Measurements from ENCODE around the gene CEP70. TPM values are rescaled to one million over a fixed set of nuclear protein-coding genes. Genes with fewer than 3 reads are reported as not detected.
A peak's percentile ranks its signal among the peaks of the same experiment; 100 is the strongest.

CEP70 gene
- polyA plus RNA-seq, 6 donors from 2014 or later: 2.3 to 4.9 (median 2.8) TPM

DNA sequence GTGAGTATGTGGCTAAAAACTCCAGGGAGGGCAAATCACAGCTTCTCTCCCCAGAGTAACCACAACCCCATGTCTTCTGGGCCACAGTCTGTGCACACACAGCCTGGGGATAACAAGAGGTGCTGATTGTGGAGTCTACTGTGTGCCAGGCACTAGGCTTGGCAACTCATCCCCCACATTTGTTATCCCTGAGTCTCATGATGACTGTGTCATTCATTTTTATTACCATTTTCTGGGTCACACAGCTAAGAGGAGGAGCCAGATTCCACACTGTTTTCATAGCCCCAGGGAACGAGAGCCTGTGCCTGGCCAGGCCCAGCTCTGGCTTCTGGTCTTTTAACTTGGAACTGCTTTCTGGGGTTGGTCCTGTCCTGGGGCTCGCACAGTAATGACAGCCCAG lies 125.2 kb downstream of the CEP70 start:
- DNase-seq (no peak), ATAC-seq (ENCODE audit: low read depth in 2 of 2) (no peak)
- Mint-ChIP-seq H3K9me3 (peaks cover 0 to under 1% (median 0%) of the 10 kb centered on the region in 7 donors), H3K36me3 (no peaks in the 10 kb centered on the region), H3K4me3 (no peak overlapping the region), H3K4me1 (no peaks in the 10 kb centered on the region), H3K27ac (no peak overlapping the region), H3K27me3 (peaks cover 2 to 27% (median 9%) of the 10 kb centered on the region in 3 donors)

DNA sequence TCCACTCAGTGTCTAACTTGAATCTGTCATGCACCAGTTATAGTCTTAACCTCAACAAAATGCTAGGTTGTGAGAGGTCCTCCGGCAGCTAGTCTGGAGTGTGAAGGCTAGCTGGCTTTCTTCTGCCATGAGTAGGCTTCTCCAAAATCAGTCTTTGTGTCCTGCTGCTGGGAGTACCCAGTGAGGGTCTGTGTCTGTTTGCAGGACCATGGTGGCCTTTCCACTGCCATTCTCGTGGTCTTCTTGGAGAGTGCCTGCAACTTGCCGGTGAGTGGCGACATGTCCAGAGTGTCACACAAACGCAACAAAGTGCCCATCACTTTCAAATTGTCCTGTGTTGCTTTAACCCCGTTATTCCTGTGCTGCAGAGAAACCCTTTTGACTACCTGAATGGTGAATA lies 125.6 kb downstream of the CEP70 start:
- H3K9me3 Mint-ChIP-seq: peaks cover 0 to 1% (median 0%) of the 10 kb centered on the region in 7 donors
- no peaks in the 10 kb centered on the region for H3K36me3 Mint-ChIP-seq
- peaks cover 7 to 27% (median 14%) of the 10 kb centered on the region in 3 donors for H3K27me3 Mint-ChIP-seq
- no peak overlapping the region for H3K27ac Mint-ChIP-seq
- no peak for DNase-seq
- H3K4me3 Mint-ChIP-seq: no peak overlapping the region
- ATAC-seq (ENCODE audit: low read depth in 2 of 2): no peak
- H3K4me1 Mint-ChIP-seq: no peaks in the 10 kb centered on the region

DNA sequence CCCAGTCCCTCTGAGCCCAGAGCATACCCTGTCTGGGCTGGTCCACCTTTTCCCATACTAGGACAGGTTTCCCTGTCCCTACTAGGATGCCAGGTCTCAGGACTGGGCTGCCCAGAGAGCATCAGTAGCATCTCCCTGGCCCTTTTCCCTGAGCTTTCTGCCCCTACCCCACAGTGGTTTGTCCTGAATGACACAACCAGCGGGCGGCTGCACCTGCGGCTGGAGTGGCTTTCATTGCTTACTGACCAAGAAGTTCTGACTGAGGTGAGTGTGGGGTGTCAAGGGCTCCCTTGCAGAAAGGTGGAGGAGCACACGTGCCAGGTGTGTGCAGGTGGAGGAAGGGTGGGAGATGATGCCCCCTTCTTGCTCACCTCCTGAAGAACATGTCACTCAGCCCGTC lies 126.1 kb downstream of the CEP70 start:
- H3K27ac Mint-ChIP-seq: no peak overlapping the region
- no peaks in the 10 kb centered on the region for H3K4me1 Mint-ChIP-seq
- H3K27me3 Mint-ChIP-seq: peaks cover 8 to 23% (median 16%) of the 10 kb centered on the region in 3 donors
- ATAC-seq (ENCODE audit: low read depth in 2 of 2) (no peak), DNase-seq (no peak)
- H3K36me3 Mint-ChIP-seq: no peaks in the 10 kb centered on the region
- H3K9me3 Mint-ChIP-seq: peaks cover 0 to 1% (median 0%) of the 10 kb centered on the region in 7 donors
- no peak overlapping the region for H3K4me3 Mint-ChIP-seq

DNA sequence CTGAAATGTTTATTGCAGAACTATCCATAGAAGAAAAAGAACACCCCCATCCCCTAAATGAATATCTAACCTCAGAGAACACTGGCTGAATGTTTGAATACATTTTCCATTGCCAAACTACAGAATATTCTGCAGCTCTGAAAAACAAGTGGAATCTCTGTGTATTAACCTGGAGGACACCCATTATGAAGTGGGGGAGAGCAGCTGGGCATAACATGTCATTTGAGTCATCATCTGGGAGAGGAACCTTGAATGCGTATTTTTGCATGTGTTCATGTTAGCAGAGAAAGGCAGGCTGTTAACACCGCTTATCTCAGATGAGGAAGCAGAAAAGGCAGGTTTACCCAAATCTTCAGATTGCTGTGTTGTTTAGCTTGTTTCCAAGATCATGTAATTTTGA lies 128.1 kb downstream of the CEP70 start:
- Mint-ChIP-seq H3K36me3 (no peaks in the 10 kb centered on the region), H3K9me3 (peaks cover 0 to 1% (median 0%) of the 10 kb centered on the region in 7 donors), H3K27ac (no peak overlapping the region), H3K4me1 (no peaks in the 10 kb centered on the region), H3K4me3 (no peak overlapping the region), H3K27me3 (peaks cover 8 to 20% (median 20%) of the 10 kb centered on the region in 3 donors)
- ATAC-seq (ENCODE audit: low read depth in 2 of 2) (no peak), DNase-seq (no peak)

DNA sequence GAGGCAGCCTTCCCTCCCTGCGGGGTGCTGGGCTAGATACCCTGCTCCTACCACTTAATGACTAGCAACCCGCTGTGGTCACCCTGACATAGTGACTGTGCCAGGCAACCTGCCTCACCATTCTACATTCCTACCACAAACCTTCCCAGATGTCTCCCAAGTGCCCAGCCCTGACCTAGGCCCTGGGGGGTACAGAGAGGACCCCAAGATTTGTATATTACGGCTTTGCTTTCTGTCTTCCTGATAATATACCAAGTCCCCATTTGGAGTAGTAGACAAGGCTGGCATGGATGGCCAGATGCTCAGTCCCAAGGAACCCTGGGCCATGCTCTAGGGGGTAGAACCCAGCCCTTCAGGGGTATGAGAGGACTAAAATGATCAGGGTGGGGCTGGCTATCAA lies 128.6 kb downstream of the CEP70 start:
- H3K9me3 Mint-ChIP-seq: peaks cover 0 to 1% (median 0%) of the 10 kb centered on the region in 7 donors
- DNase-seq (no peak), ATAC-seq (ENCODE audit: low read depth in 2 of 2) (no peak)
- H3K27ac Mint-ChIP-seq: no peak overlapping the region
- no peaks in the 10 kb centered on the region for H3K36me3 Mint-ChIP-seq
- peaks cover 8 to 20% (median 20%) of the 10 kb centered on the region in 3 donors for H3K27me3 Mint-ChIP-seq
- no peak overlapping the region for H3K4me3 Mint-ChIP-seq
- H3K4me1 Mint-ChIP-seq: no peaks in the 10 kb centered on the region

DNA sequence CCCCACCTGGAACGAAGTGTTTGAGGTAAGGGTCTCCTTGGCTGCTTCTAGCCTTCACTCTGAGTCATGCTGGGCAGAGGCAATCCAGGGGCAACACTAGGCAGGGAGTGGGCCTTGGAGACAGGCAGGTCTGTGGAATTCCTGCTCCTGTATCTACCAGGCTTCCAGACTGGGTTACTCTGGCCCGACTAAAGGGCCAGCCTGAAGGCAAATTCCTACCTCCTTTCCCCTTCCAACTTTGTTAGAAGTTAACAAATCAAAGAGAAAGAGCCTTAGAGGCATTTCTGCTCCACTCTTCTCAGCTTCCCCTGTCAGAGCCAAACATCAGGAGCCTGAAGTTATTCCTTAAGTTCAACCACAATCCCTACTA lies 129.6 kb downstream of the CEP70 start:
- H3K27ac Mint-ChIP-seq: no peak overlapping the region
- no peak overlapping the region for H3K4me3 Mint-ChIP-seq
- ATAC-seq (ENCODE audit: low read depth in 2 of 2): no peak
- H3K27me3 Mint-ChIP-seq: peaks cover 8 to 20% (median 20%) of the 10 kb centered on the region in 3 donors
- H3K36me3 Mint-ChIP-seq: no peaks in the 10 kb centered on the region
- no peaks in the 10 kb centered on the region for H3K4me1 Mint-ChIP-seq
- no peak for DNase-seq
- peaks cover 0 to 1% (median 0%) of the 10 kb centered on the region in 7 donors for H3K9me3 Mint-ChIP-seq

DNA sequence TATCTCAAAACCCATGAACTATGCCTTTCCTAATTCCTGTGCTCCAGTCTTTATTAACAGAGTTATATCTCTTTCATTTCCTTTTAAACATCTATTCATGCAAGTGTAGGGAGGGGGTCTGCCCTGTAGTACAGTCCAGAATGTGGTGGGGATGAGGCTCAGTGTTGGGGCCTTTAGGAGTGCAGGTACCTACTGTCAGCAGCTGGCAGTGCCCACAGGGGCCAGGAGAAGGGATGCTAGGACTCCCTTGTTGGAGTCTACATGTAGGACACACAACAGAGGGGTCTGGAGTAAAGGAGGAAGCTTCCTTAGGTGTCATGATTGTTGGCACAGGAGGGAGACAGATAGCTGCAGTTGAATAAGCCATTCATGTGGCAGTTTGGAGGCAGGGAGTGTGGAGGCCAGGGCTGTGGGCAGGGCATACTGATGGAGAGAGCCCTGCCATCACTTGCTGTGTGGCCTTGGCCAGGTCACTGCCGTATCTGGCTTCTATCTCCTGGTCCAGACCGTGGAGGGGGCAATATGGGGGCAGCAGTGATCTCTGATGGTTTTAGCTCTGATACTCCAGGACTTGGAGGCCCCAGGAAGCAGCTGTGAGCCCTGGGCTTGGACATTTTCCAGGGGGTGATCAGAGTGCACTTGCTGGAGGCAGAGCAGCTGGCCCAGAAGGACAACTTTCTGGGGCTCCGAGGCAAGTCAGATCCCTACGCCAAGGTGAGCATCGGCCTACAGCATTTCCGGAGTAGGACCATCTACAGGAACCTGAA lies 130.2 kb downstream of the CEP70 start:
- peaks cover 0 to 1% (median 0%) of the 10 kb centered on the region in 7 donors for H3K9me3 Mint-ChIP-seq
- H3K36me3 Mint-ChIP-seq: no peaks in the 10 kb centered on the region
- DNase-seq (no peak), ATAC-seq (ENCODE audit: low read depth in 2 of 2) (no peak)
- H3K4me3 Mint-ChIP-seq: peak overlapping the region in 1 of 8 donors; percentile 35
- no peaks in the 10 kb centered on the region for H3K4me1 Mint-ChIP-seq
- H3K27me3 Mint-ChIP-seq: peaks cover 8 to 20% (median 20%) of the 10 kb centered on the region in 3 donors
- H3K27ac Mint-ChIP-seq: no peak overlapping the region

DNA sequence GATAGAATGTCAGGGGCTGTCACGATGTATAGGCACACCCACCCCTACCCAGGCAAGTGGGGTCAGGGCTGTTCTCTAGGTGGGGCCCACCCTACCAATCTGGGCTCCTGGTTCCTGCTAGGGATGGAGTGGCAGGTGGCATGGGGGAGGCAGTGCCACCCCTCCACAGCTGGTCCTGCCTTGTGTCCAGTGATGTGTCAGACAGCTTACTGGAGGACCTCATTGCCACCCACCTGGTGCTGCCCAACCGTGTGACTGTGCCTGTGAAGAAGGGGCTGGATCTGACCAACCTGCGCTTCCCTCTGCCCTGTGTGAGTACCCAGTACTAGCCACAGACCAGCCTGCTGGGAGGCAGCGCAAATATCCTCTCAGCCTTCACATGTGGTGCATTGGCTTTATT lies 132.2 kb downstream of the CEP70 start:
- Mint-ChIP-seq H3K27me3 (peaks cover 15% of the 10 kb centered on the region in 3 donors), H3K36me3 (no peaks in the 10 kb centered on the region), H3K9me3 (peaks cover 0 to 1% (median 0%) of the 10 kb centered on the region in 7 donors), H3K4me1 (peaks cover 0 to 2% (median 0%) of the 10 kb centered on the region in 3 donors), H3K4me3 (no peak overlapping the region), H3K27ac (no peak overlapping the region)
- ATAC-seq (ENCODE audit: low read depth in 2 of 2): no peak
- no peak for DNase-seq

DNA sequence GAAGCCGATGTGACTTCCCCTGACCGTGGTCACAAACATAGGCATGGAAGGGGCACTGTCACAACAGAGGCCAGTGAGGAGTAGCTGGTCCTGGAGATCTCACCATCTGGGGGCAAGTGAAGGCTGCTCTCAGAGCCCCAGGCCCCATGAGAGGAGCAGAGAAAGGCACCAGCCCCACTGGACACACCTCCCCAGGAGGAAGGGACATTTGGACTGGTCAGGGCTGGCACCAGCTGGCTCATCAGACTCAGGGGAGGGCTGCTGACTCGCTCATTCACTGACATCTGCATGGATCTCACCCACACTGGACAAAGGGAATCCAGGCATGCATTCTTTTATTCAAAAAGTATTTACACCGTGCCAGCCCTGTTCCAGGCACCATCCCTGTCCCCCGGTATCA lies 132.8 kb downstream of the CEP70 start:
- Mint-ChIP-seq H3K27ac (no peak overlapping the region), H3K36me3 (no peaks in the 10 kb centered on the region), H3K9me3 (peaks cover 0 to 1% (median 0%) of the 10 kb centered on the region in 7 donors), H3K4me3 (no peak overlapping the region), H3K4me1 (peaks cover 0 to 2% (median 0%) of the 10 kb centered on the region in 3 donors), H3K27me3 (peaks cover 15% of the 10 kb centered on the region in 3 donors)
- DNase-seq (no peak), ATAC-seq (ENCODE audit: low read depth in 2 of 2) (no peak)

DNA sequence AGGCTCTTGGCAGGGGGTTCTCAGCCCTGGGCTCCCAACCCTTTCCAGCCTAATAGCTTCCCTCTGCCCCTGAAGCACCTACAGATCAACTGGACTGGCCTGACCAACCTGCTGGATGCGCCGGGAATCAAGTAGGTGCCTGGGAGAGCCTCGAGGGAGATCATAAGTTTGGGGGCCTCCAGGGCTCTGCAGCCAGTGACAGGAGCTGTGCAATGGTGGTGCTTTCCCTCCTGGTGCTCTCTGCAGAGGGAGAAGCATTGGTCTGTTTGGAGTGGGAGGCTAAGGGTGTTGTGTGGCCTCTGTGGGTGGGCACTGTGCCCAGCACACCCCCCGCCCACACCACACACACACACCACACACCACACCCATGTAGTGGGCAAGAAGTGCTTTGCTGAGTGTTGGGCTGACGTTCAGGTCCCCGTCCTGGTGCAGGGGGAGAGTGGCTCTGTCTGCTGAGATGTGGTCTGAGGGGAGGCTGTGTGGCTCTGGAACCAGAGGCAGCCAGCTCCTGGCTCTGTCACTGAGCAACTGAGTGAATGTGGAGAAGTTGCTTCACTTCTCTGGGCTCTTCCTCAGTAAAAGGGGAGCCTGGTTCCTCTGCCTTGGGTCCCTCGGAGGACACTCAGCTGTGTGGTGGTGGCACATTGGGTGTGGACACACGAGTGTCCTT lies 133.4 kb downstream of the CEP70 start:
- H3K4me1 Mint-ChIP-seq: peaks cover 0 to 2% (median 0%) of the 10 kb centered on the region in 3 donors
- no peak for ATAC-seq (ENCODE audit: low read depth in 2 of 2)
- peaks cover 0 to 1% (median 0%) of the 10 kb centered on the region in 7 donors for H3K9me3 Mint-ChIP-seq
- H3K27me3 Mint-ChIP-seq: peaks cover 12 to 18% (median 15%) of the 10 kb centered on the region in 3 donors
- no peak overlapping the region for H3K27ac Mint-ChIP-seq
- H3K36me3 Mint-ChIP-seq: no peaks in the 10 kb centered on the region
- DNase-seq: no peak
- no peak overlapping the region for H3K4me3 Mint-ChIP-seq

DNA sequence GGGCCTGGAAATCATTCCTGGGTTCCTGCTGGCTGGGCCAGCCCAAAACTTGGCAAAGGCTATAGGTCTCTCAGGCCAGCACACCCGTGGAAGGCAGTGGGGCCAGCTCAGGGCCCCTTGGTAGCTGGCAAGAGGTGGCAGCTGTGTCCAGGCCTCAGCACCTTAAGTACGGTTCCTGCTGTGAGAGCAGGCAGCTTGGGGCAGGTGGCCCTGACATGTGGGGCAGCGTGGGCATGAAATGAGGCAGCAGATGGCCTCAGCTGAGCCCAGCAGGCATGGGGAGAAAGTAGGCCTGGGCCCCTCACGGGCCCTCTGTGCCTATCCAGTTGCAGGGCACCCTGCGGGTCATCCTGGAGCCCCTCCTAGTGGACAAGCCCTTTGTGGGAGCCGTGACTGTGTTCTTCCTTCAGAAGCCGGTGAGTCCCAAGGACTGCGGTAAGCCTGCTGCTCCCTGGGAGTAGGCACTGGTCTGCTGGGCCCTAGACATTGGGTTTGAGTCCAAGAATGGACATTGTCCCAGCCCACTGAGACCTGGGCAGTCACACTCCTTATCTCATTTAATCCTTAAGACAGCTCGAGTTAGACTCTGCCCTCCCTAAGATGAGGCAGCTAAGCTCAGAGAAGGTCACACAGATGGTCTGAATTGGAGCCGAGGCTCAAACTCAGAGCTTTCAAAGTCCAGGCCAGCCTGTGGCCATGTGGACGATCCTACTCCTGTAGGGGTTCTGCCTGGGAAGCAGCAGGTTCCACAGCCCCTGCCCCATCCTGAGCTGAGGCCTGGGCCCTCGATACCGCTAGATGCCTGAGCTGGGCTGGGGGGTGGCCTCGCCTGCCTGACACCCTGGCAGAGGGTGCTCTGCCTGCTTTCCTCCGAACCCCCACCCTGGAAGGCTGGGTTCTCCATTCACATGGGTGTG lies 134.2 kb downstream of the CEP70 start:
- Mint-ChIP-seq H3K9me3 (peaks cover 0 to 1% (median 0%) of the 10 kb centered on the region in 7 donors), H3K27ac (no peak overlapping the region), H3K4me3 (no peak overlapping the region), H3K4me1 (peaks cover 0 to 2% (median 0%) of the 10 kb centered on the region in 3 donors), H3K27me3 (peaks cover 11 to 26% (median 21%) of the 10 kb centered on the region in 3 donors), H3K36me3 (no peaks in the 10 kb centered on the region)
- ATAC-seq (ENCODE audit: low read depth in 2 of 2): no peak
- no peak for DNase-seq

DNA sequence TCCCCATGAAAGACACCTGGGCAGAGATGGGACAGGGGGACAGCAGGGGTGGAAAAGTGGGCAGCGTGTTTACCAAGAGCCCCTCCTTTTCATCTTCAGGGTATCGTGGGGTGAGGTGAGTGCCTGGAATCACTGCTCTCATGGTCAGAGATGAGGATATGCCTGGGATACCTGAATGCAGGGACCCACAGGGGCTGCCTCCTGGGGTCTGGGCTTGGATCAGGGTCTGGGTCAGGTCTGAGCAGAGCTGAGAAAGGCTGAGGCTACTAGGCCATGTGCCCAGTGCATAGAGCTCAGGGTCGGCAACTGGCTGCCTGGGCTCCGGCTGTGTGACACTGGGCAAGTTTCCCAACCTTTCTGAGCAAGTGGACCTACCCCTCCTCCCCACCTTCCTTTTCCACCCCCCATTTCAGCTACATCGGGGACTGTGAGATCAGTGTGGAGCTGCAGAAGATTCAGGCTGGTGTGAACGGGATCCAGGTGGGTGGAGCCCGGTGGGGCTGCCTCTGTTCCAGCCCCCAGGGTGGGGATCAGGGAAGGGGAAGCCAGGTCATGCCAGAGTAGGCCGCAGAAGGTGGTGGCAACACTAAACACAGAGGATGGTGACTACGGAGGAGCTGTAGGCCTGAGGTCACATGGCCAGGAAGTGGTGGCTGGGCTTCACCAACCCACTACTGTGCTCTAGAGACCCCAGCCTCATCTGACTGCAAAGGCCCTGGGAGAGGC lies 135.1 kb downstream of the CEP70 start:
- ATAC-seq (ENCODE audit: low read depth in 2 of 2) (no peak), DNase-seq (no peak)
- Mint-ChIP-seq H3K9me3 (peaks cover 0 to 1% (median 0%) of the 10 kb centered on the region in 7 donors), H3K27ac (peak overlapping the region in 1 of 6 donors; percentile 56), H3K4me3 (no peak overlapping the region), H3K4me1 (peaks cover 0 to 2% (median 0%) of the 10 kb centered on the region in 3 donors), H3K36me3 (no peaks in the 10 kb centered on the region), H3K27me3 (peaks cover 12 to 31% (median 25%) of the 10 kb centered on the region in 3 donors)
